NCI-H1092 treated with DMSO at 0.1 percent for 48 hours (cell line): ENCODE data around the gene MAGI2.

Experiments
- DNase-seq: peaks from one replicate; lab custom pipeline; 2025; lab: John Stamatoyannopoulos, UW

The MAGI2 gene

DNA sequence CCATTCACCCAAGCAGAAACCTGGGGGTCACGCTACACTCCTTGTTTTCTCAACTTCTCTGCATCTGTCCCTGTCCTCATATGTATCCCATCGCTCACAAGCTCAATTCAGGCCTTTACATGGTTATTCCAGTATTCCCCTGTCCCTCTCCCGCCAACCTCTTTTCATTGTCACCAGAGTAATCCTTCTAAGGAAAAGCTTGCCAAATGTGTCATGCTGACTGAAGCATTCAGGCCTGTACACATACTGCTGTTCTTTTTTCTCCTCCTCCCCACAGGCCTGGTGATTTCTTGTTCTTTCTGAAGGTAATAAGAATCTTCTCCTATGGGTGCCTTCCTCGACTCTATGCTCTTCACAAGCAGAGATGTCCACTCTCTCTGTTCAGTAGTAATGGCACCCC, 1372.7 kb downstream of the MAGI2 start:
- DNase-seq, result no peak

DNA sequence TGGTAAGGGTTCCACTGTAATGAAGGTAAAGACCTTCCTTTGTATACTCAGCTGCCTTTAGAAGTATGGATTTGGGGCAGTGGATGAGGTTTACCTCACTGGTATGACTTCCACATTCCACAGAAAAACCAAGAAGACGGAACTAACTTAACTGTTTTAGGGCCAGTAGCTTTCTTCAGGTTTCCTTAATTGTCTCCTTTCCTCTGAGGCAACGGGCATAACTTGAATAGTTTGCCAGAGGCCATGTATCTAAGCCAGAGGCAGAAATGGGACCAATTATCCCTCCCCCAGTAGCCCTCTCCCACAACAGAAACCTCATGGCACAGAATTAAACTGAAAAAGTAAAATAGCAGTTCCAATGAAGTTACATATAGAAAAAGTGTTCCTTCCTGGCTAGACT, 1373.2 kb downstream of the MAGI2 start:
- no peak for DNase-seq

DNA sequence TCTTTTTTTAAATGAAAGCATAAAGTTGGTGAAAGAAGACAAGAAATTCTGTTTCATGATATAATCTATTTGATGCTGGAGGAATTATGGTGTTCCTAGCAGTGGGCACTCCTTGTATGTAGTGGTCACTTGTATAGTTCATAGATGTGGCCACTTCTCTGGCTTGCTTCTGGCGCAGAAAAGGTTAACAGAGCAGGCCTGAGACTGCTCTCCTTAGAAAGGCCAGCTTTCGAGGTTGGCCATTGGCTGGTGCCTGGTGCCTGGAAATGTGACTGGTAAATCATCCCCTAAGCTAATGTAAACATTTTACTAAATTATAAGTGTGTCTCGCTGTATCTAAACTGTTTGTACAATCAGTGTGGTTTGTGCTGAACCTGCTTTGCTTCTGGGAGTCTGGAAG, 1378.8 kb downstream of the MAGI2 start:
- no peak for DNase-seq

DNA sequence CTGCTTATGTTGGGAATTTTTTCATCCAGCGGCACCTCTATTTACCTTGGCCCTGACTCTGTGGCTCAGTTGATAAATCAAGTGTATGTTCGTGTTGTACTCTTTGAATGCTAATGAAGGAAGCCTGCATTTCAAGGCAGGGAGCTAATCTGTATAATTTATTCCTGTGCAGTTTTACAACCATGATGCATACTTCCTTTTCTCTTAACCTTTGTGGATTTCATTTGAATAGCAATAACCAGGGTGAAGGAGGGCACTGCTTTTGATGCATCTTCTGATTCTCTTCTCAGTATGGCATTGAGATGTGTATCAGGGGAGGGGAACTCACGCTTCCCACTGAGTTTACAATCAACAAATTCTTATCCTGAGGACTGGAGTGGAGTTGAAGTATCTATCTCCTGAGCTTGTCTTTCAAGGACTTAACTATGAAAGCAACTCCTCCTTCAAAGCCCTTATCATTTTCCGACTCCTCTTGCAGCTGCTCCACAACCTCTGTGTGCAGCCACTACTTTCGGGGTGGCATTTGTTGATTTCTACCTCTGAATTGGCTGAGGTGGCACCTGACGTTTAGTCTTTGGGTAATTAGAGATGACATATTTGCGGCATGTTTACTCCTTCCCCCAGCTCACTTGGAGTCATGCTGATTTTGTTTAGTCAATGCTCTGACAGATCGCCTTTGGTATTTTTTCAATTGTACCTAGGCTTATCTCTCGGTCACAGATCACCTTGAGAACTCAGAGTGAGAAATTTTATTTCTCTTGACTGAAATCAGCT, 1379.7 kb downstream of the MAGI2 start:
- no peak for DNase-seq

DNA sequence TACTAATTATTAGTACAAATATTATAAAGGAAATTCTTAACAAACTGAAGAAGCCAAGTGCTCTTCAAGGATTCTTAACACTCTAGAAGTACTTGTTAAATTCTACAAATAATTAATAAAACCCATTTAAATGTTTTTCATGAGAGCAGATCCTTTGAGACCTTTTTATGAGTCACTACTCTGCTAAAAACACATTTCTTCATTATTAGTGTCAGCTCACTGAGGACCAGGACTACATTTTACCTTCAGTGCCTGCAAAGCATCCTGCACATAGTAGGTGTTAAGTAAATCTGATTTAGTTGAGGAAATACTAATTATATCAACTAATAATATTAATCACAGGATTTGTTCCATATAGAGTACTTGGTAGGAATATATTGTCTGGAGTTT, 1381.3 kb downstream of the MAGI2 start:
- no peak for DNase-seq

DNA sequence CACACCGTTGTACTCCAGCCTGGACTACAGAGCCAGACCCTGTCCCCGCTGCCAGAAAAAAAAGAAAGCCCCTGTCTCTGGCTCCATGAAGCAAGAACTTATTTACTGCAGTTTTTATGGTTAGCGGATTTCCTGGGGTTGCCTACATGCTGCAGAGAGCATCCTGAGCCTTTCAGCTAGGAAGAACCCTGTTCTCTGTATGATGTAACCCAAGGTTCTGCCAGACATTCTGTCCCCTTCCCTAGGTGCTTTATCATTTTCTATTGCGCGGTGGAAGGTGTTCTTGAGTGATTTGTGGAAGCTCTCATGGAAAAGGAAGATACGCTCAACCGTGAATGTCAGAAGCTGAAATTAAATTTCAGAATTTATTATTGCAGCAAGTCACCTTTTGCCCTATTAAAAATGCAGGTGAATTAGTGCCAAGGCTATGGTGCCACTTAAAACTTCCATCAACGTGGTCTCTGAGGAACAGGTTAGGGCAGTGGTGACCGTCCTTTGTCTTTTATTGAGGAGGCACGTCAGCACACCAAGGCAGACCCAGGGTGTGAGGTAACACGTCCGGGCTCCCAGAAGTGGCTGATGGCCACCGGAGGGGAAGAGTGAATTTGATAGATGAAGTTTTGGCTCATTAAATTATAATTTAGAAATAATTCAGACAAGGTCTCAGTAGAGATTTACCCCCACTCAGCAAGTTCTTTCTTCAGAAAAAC, 1381.8 kb downstream of the MAGI2 start:
- DNase-seq, result no peak

DNA sequence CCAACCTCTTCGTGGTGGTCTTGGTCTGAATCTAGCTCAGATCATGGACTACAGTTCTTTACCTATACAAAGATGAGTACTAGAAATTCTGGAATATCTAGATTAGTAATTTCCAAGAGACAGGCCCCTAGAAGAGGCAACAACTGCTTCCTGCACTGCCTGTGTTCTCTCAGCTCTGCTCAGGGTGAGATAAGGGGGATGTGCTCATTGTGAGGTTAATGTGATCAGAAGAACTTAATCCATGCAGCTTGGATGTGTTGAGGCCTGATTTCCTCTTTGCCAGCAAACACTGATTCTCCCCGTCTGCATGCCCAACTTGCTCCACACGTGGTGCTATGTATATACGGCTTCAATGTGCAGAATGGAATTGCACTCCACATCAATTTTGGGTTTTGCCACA, 1386.9 kb downstream of the MAGI2 start:
- DNase-seq, result no peak

DNA sequence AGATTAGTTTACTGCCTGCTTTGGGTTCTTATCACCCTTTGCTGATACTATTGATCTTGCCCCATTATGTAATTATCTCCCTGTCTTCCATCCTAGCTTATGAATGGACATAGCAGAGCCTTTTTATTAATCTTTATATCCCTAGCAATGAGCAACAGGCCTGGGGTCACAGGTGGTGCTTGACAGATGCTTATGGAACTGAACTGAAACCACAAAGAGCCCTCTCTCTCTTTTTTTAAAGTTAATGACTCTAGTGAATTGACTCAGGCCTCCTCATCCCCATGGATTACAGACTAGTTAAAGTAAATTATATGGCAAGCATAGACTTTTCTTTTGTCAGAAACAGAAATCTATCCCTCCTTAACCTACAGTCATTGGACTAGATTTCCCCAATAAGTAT, 1389.7 kb downstream of the MAGI2 start:
- no peak for DNase-seq

DNA sequence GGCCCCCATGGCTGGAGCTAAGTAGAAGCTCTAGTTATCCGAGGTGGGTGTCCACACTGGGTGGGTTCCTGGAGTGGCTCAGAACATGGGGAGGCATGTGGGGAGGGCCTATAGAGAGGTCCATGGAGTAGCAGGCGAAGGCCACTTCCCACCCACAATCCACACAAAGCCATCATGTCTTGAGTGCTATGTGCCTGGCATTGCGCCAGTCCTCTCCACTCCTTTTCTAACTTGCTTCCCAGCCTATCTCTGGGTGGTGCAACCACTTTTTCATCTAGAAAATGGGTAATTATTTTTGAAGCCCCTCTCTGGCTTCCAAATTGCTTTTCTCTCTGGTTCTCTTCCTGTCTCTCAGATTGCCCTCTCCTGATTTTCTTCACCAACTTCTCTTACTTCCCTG, 1391.3 kb downstream of the MAGI2 start:
- no peak for DNase-seq

DNA sequence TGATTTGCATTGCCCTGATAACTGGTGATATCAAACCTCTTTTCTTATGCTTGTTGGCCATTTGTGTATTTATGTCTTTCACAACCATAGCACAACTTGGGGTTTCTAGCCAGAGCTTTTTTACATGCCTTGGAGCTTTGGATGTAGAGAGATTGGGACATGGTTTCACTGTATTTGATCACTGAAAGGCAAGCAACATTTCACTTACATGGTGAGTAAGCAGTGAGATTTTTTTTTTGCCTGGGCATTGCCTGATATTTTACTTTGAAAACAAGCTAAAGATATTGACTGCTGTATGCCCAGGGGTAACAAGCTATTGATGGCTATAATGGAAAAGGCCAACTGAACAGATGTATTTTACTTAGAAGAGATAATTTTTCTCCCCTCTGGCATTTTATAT, 1395.9 kb downstream of the MAGI2 start:
- no peak for DNase-seq

DNA sequence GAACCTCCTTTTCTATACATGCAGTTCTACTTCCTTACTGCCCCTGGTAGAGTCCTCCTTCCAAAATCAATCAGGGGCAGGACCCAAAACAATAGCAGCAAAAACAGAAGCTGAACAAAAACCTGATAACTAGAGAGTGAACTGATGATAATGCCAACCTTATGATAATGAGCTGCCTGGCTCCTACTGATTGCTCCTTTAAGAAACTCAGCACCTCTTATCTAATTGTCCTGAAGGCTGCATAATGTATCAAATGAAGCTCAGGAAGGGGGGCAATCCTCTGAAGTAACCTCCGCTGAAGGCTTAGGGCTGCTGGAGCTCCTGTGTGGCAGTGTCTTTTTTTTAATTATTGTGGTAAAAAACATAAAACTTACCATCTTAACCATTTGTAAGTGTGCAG, 1397.9 kb downstream of the MAGI2 start:
- DNase-seq, result no peak

DNA sequence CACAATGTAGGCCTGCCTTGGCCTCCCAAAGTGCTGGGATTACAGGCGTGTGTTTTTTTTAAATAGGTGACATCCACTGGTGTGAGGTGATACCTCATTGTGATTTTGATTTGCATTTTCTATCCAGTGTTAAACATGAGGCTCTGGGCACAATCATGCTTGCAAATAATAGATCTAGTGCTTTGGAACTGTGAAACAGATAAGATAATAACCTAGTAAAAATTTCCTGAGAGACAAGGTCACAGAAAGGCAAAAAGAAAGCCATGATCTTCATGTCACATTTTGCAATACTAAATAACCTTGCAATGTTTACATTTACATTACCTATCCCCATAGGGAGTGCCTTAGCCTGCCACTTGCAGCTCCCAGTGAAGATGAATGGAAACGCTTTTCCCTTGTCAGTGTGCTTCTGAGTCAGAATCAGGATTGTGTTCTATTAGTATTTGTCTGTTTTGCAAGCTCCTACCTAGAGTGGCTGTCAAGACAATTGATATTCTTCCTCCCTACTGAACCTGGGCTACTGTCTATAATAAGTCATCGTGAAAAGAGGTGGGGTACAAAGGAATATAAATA, 1398.4 kb downstream of the MAGI2 start:
- DNase-seq, result no peak

DNA sequence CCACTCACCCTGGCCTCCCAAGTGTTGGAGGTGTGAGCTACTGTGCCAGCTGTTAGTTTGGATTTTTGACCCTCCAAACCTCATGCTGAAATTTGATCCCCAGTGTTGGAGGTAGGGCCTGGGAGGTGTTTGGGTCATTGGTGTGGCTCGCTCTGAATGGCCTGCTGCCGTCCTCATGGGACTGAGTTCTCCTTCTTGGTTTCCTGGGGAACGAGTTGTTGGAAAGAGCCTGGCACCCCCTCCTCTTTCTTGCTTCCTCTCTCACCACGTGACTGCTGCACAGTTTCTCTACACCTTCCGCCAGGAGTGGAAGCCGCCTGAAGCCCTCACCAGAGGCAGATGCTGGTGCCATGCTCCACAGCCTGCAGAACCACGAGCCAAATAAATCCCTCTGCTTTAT, 1401.4 kb downstream of the MAGI2 start:
- DNase-seq, result no peak

DNA sequence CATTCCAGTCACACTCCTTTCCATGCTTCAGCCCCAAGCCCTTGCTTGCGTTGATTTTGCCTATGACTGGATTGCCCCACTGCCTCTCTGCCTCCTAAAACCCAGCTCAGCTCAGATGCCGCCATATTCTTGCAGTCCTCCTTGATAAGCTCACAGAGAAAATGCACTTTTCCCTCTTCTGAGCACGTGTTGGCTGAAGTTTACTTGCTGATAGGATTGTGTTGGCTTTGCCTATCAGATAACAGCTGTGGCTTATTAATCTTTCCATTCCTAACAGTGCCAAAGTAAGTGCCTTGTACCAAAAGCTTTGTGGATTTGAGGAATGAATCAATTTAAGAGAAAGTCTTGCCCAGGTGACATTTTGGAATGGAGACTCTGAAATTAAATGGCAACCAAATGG, 1405.7 kb downstream of the MAGI2 start:
- DNase-seq, result no peak

DNA sequence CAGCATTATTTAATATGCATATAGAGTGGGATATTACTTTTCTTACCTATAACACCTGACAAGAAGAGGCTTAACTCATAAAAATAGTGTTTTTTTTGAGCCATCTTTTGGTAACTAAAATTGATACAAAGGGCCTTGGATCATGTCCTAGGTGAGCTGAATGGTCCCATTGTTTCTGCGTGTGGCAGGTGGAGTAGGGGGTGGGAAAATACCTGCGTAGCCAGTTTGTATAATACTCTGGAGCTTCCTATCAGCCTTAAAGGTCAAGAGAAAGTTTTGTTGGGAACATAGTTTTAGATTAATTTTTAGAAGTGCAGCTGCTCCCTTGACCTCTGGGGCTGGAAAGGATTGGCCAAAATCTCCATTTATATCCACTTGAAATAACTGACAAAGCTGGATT, 1410.3 kb downstream of the MAGI2 start:
- no peak for DNase-seq

DNA sequence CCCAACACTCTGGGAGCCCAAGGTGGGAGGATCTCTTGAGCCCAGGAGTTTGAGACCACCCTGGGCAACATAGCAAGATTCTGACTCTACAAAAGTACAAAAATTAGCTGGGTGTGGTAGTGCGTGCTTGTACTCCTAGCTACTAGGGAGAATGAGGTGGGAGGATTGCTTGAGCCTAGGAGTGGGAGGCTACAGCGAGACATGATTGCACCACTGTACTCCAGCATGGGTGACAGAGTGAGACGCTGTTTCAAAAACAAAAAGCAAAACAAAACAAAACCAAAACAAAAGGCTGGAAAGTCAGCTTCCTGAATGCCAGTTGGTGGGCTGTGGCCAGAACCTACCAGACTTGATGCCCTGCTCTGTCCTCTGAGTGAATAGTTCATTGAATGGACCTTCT, 1412.0 kb downstream of the MAGI2 start:
- DNase-seq, result no peak

DNA sequence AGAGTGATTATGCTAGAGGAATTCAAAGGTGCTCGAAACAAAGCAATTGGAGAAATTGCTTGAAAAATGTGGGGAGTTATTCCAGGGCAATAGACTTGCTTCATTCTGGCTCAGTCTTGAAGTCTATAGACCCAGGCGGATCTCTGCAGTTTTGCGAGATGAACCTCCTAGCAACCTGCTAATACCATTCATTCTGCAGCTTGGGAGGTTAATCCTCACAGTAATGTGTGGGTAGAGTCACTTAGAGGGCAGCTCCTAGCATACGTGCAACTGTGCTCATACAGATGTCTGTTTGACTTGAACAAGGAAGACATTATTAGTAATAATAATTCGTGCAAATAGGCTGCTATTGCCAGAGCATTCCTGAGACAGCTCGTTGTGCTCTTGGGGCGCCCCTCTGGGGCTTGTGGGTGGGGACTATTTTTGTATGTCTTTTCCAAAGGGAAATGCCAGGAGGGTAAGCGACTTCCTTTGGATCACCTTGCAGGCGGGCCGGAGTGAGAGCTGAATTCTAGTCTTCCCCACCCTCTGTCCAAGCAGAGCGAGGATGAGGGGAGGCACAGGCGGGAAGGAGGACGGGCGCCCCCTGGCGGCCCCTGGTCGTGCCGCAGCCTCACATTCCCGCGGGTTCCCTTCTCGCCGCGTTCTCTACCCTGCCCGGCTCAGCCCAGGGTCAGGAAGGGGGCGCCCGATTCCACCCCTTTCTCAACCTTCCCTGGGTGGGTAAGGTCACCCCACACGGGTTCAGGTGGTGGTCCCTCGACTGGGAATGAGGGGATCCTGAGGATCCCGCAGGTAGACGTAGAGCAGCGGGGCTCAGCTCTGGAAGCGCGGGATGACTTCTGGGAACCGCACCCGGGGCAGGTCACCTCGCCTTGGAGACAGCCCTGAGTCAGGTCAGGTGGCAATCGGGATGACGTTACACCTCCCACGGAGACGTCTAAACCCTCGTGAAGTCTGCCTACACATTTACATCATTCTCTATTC, 1413.4 kb downstream of the MAGI2 start:
- no peak for DNase-seq

DNA sequence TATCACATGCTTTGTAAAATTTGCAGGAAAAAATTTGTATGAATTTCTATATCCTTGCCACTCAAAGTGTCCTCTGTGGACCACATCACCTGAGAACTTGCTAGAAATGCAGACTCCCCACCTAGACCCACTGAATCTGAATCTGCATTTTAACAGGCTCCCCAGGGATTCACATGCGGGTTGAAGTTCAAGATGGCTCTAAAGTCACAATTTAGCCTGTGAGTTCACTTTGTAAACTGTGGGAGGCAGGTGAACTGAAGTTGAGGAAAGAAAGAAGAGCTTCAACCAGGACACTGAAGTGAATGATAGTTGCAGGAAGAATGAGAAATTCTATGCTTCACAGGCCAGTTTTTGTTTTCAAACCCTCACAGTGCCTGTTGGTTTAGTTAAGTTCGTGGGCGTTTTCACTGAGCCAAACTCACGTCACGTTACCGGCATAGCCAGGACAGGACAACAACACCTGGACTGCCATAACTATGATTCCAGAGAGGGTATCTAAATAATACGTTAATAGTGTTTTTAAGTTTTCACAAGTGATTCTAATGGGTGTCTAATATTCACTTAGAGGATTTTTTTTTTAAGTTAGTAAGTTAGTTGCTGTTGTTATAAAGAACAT, 1414.9 kb downstream of the MAGI2 start:
- DNase-seq, result no peak

DNA sequence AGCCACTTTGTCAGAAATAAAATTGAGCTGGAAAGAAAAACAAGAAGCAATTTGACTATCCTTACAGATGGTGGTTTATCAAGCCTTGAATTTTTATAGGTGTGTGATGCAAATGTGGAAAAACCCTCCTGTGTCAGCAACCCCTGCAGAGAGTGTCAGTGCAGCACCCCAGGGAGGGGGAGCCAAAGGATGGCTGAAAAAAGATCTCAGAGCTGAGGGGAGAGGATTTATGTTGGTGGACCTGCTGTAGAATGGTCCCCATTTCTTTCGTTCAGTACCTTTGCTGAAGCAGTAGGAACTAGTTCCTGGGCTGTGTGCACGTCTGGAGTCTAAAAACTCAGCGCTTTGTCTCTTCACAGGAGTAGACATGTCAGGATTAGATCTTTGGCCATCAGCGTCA, 1415.9 kb downstream of the MAGI2 start:
- DNase-seq, result no peak

DNA sequence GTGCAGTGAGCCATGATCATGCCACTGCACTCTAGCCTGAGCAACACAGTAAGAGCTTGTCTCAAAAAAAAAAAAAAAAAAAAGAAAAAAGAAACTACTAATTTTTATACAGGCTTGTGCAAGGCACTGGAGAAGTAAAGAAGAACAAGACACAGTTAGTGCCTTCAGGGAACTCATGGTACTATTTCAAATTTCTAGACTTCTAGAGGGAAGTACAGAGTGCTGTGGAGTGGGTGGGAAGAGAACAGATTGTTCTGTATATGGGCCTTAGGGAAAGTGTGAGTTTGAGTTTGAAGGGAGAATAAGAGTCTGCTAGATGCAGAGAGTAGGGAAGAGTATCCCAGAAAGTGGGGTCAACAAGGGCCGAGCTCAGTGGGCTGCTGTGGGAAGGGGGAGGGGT, 1420.1 kb downstream of the MAGI2 start:
- DNase-seq, result no peak

DNA sequence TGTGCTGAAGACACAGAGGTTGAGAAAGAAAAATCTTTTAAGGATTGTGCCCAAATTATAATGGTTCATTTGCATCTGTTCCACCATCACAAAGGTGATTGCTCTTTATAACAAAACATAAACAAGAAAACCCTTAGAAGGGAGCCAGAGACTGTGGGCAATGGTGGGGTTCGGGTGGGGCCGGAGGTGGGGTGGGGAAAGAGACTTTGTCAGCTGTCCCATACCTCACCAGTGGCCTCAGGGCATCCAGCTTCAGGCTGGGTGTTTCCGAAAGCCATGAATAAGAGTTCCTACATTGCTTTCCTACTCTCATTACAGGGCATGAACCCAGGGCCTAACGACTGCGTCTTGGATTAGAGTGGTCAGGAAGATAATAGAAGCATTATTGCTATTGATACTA, 1427.0 kb downstream of the MAGI2 start:
- no peak for DNase-seq

DNA sequence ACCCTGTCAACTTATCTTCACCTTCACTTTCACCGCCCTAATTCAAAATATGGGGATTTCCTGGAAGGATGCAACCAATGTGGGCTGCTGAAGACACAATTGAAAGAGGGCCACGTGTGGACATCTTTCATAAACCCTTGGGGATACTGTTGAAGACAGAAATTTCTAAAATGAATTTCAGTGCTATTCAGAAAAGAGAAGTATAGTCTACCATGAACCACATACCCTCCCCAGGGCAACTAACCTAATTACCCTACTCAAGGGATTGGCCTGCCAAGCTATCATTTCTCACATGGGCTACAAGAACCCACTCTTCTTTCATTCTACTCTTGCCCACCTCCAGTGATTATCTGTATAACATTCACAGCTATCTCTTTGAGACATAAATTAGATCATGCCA, 1428.9 kb downstream of the MAGI2 start:
- no peak for DNase-seq
